GM21723 (cell line): ENCODE measurements around the gene NTNG1.

Experiments used
- ATAC-seq: cut with Tn5 transposase; IDR thresholded peaks from one replicate; pipeline ENCODE4 v1.9.1; 2021; ENCODE audit warnings: mild to moderate bottlenecking, moderate library complexity; ENCODE audit not compliant: unreplicated experiment

Gene NTNG1

GRCh38 chr1:107443860-107444259 lies 303.0 kb downstream of the NTNG1 start:
- no peak for ATAC-seq

DNA sequence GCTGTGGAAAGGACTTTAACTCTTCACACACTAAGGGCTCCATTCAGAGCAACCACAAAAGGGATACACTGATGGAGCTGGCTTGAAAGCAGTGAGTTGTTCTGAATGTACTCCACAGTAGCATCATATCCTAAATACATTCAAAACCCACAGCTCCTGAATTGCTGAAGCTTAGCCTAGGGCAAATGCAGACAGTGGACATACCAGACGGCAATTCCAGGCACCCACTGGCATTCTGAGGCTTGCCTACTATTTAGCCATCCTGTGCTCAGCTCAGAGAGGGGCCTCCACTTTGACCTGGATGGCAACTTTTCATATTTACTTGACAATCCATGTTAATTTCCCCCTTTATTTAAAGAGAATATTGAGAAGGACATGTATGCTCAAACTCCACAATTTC lies 303.5 kb downstream of the NTNG1 start:
- ATAC-seq = no peak

GRCh38 chr1:107449326-107449725 lies 308.5 kb downstream of the NTNG1 start:
- no peak for ATAC-seq

DNA sequence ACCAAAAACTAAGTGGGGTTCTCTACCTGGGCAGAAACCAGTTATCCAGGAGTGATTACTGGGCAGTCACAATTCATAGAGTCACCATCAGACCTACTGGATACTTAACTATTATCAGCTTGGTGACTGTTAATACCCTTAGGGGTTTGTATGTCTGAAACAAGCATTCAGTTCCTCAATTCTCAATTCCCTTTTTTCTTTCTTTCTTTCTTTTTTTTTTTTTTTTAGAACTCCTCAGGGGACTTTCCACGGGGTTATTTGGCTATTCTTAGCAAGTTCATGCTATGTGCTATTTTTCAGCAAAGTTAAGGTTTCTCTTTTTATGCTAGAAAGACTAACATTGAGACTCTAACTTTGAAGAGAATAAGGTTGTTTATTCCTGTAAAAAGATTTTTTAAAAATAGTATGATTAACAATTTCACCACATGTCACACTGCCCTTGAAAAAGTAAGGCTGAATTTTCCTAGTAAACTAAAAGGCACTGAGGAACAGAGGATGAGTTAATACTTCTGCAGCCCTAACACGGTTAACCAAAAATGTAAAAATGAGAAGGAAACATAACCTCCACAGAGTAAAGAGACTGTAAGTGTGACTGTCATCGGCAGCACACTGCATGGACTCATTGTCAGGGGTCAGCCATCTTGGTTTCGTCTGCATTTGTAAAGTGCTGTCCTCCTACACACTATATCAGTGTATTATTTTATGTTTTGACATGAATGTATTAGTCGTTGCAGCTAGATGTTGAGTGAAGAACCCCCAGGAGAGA lies 310.2 kb downstream of the NTNG1 start:
- peak; percentile 82 for ATAC-seq

- ATAC-seq = peak; percentile 58
Observed at GRCh38 chr1:107451715-107452114, 310.9 kb downstream of the NTNG1 start.

- ATAC-seq = no peak
Observed at GRCh38 chr1:107454791-107455190, 314.0 kb downstream of the NTNG1 start.

GRCh38 chr1:107457989-107458388 lies 317.1 kb downstream of the NTNG1 start:
- ATAC-seq = no peak

GRCh38 chr1:107459204-107459904 lies 318.5 kb downstream of the NTNG1 start:
- ATAC-seq = peak; percentile 94

- no peak for ATAC-seq
Observed at GRCh38 chr1:107460035-107460434, 319.2 kb downstream of the NTNG1 start.

GRCh38 chr1:107464827-107465226 lies 324.0 kb downstream of the NTNG1 start:
- ATAC-seq = no peak

DNA sequence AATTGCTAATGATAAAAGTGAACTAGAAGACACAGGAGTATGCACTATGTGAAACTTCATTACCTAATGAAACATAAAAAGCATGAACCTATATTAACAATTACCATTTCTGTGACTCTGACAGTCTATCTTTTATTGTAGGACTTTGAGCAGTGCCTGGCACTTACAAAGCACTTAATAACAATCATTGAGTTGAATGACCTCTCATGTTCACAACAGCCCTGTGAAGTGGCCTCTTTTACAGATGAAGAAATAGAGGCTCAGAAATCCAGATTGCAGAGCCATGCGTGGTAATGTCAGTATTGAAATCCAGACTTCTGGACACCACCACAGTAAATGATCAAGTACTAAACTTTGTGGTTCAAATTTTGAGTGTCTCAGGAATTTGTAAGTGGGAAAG lies 326.4 kb downstream of the NTNG1 start:
- ATAC-seq = no peak

DNA sequence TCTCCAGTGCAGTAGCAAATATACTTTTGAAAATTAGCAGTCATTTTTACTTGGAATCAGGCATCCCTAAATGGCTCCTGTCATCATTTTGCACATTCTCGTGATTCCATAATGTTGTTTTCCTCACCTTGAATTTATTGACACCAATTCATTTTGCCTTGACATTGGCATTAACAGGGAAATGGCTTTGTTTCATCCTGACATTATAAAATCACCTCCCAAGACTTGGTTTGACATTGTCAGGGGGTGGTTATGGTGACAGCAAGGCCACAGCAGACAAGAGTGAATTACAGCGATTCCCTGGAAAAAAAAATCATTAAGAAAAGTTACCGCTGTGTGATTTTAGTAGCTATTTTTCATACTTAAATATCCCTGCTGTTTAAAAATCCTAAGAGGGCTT lies 327.0 kb downstream of the NTNG1 start:
- ATAC-seq = no peak

- ATAC-seq = no peak
Observed at GRCh38 chr1:107473065-107473464, 332.2 kb downstream of the NTNG1 start.

DNA sequence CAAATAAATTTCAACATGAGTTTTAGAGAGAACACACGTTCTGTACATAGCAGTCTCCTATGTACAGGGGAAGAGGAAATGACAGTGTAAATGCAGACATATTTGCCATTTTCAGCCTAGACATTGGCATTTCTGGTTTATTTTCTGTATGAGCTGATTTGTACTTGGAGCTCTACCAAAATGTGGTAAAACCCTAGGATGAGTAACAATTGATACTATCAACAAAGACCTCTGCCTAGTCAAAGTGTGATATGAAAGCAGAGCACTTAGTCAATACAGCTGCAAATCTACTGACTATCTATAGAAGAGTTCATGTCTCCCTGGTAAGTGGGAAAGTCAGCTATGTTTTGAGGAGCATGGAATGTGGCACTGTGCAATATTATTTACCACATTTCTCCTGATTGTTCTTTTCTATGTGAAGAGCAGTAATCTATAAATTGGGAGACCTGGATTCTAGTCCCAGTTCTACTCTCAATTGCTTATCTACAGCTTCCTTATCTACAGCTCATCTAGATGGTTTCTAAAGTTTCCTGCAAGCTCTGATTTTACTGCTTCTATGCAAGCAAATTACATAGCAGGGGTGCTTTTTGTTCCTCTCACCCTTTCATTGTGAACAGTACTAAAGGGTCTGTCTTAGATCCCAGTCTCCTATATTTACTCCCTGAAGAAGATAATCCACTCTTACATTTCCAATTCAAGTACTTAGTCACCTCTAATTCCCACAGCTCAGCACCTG lies 334.2 kb downstream of the NTNG1 start:
- ATAC-seq = peak; percentile 79

- no peak for ATAC-seq
Observed at GRCh38 chr1:107477233-107477632, 336.4 kb downstream of the NTNG1 start.

GRCh38 chr1:107479865-107480350 lies 339.1 kb downstream of the NTNG1 start:
- ATAC-seq = no peak

DNA sequence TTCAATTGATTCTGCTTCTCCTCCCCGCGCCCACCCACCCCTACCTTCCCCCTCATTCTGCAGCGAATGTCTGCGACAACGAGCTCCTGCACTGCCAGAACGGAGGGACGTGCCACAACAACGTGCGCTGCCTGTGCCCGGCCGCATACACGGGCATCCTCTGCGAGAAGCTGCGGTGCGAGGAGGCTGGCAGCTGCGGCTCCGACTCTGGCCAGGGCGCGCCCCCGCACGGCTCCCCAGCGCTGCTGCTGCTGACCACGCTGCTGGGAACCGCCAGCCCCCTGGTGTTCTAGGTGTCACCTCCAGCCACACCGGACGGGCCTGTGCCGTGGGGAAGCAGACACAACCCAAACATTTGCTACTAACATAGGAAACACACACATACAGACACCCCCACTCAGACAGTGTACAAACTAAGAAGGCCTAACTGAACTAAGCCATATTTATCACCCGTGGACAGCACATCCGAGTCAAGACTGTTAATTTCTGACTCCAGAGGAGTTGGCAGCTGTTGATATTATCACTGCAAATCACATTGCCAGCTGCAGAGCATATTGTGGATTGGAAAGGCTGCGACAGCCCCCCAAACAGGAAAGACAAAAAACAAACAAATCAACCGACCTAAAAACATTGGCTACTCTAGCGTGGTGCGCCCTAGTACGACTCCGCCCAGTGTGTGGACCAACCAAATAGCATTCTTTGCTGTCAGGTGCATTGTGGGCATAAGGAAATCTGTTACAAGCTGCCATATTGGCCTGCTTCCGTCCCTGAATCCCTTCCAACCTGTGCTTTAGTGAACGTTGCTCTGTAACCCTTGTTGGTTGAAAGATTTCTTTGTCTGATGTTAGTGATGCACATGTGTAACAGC lies 339.9 kb downstream of the NTNG1 start:
- ATAC-seq = peak; percentile 84

GRCh38 chr1:107481756-107482384 lies 341.0 kb downstream of the NTNG1 start:
- no peak for ATAC-seq

- ATAC-seq = no peak
Observed at GRCh38 chr1:107483949-107484348, 343.1 kb downstream of the NTNG1 start.

DNA sequence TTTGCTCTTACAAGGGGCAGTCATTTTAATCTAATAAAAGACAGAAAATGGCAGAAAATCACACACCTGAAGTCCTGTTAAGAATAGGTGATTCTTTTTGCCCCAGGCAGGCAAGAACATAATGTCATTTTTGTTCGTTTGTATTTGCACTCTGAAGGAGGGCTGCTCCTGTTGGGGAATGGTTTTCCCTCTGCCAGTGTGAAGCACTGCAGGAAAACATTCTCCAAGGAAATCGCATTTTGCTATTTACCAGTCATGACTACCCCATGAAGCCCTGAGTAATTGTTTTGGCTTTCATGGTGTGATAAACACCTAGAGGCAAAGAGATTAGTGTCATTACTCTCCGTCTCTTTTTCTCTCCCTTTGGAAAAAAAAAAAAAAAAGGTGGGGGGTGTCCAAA lies 345.5 kb downstream of the NTNG1 start:
- ATAC-seq = no peak
